HG03558 (cell line): ENCODE results near the gene TTC22.

Source experiments
- ATAC-seq: cut with Tn5 transposase; IDR thresholded peaks from one replicate; pipeline ENCODE4 v1.9.1; 2021; ENCODE audit warnings: moderate number of reproducible peaks; ENCODE audit not compliant: unreplicated experiment; ENCODE audit errors: extremely low read depth

TTC22 gene

DNA sequence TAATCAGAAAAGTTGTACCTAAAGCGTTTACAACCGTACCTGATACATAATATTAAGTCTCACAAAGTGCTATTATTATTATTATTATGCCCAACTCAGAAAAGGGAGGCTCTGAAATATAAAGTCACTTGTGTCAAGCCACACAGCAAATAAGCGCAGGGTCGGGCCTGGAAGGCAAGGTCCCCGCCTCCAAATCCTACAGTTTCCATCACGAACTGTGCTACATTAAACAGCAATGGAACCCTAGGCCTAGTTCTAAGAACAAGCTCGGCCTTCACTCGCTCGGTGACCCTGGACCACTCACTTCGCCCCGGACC lies 37.3 kb downstream of the TTC22 start:
- no peak for ATAC-seq

DNA sequence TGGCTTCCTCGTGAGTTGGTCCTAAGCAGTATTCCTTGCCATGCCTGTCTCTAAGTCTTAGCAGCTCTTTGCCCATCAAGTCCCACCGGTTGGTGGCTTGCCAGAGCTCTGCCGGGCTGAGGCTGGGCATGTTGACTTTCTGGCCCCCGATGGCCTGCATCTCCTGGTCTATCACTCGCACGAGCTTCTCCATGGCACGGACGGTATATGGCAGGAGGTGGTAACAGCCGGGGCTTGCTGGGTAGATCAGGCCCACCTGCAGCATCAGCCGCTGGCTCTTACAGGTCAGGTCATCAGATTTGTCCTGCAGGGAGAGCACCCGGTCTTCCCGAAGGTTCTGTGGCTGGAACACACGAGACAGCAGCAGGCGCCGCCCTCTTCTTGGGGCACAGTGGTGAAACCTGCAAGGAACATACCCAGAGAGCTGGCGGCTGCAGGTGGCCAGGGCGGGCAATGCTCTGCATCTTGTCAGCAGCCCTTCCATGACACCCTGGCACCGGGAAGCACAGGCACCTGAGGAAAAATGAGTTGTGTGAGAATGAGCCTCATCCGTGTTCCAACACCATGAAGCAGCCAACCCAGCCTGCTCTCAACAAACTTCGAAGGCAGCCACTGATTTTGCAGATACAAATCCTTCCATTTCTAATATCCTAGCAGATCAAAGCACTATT lies 42.3 kb downstream of the TTC22 start:
- no peak for ATAC-seq

DNA sequence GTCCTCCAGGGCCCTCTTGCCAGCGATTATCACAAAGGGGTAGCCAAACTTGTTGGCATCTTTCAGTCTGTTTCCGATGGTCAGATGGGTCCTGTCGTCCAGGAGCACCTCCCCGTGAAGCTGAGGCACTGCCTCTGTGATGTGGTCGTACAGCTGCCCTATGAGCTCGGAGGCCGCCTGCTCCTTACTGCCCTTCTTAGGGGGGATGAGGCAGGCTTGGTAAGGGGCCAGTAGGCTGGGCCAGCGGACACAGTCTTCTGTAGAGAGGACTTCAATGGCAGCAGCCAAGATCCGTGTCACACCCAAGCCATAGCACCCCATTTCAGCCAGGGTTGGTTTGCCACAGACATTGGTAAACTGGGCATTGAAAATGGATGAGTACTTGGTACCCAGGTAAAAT lies 43.3 kb downstream of the TTC22 start:
- no peak for ATAC-seq

DNA sequence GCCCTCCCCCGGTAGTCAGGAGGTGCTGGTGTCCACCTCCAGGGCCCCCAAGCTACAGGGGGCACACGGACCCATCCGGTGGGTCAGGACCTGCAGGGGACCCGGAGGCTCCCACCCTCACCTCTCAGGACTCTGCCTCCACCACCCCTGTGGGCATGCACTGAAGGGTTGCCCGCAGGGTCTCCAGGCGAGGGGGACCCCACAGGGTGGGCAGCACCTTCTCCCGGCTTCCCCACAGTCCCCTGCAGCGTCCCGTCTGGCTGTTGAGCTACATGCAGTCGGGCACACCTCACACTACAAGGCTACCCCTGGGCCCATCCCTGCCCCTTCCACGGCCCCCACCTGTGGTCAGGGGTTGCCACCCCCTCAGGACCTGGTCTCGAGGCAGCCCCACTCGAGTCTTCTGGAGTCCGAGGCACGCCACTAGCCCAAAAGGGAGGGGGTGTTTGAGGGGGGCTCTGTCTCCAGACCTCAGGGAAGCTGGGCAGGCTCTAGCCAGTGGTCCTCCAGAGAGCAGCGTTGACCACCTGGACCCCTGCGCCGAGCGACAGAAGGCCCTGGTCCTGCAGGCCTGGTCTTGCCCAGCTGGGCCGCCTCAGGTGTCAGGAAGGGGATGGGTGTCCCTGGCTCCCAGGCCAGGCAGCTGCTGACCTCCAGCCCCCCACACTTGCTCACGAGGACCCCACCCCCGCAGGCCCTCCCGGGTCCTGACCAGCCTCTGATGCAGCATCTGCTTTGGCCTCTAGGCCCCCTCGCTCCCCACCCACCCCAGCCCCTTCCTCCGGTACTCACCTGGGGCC lies 46.4 kb downstream of the TTC22 start:
- no peak for ATAC-seq

DNA sequence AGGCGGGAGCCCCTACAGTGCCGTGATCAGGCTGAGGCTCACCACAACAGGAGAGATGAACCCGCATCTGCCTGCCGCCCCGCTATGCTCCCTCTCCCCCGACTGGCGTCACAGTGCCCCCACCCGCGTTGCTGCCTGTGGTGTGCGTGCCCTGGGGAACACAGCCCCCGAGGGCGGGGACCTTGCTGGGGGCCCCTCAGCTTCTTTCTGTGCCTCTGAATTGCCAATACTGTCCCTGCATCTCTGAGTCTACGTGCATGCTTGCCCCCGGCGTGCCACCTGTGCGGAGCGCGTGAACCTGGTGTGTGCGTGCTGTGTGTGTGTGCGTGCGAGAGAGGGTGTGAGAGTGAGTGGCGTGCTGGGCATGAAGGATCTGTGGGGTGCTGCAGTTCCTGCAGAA lies 47.1 kb downstream of the TTC22 start:
- no peak for ATAC-seq

DNA sequence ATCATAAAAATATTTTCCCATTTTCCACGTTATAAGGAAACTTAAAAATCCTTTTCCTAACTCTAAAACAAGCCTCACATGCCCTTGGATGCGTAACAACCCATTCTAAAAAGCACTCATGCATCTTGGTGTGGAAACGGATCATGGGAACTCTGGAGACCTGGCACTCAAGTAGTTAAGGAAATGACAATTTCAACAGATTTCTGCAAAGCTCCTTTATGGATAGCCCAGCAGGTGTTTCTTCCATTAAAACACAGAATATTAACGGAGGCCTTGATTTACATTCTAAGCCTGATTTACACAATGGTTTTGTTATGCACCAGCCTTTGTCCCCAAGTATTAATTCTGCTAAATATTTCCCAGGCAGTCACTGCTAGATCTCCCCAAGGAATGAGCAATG lies 49.7 kb downstream of the TTC22 start:
- ATAC-seq = no peak

DNA sequence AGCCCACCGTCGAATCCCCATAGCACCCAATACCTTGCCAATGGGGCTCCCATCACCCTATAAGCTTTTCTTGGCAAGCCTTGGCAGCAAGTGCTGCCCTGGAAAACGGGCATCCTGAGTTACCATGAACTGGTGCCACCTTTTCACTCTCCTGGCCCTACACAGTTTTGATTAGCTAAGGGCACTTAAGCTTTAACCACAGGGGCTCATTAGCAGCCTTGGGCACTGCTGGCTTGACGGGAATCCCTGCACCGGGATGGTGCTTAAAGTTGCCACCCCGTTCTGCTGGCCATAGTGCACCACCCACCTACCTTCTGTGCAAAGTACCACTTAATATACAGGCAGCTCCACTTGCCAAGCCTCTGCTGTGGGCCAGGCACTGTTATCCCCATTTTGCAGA lies 50.5 kb downstream of the TTC22 start:
- ATAC-seq = no peak

DNA sequence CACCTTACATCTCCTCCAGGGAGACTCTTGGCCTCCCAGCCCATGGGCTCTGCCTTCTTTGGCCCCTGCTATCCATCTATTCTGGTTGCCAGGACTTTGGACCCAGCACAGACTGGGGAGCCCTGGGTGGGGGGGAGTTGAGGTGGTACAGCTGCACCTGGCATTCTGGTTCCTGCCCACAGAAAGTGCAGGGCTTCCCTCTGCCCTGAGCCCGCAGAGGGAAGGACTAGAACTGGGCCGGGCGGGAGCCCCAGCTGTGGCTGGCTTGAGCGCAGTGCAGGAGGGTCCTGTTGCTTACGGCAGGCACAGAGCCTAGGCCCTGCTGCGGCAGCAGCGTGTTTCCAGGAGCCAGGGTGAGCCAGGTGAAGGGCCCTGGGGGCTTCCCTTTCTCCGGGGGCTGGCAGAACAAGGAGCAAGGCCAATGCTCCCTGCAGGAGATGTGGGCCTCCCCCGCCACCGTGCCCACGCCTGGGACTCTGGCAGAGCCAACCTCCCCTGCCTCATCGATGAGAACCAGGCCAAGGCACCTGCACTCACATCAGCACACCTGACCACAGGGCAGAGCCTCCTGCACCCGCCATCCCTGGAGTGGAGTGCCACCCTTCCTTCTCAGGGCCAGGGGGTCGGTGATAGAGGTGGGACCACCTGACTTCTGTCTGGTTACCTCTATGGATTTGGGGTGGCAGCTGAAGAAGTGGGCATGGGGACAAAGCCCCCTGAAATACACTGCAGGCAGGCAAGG lies 52.9 kb downstream of the TTC22 start:
- no peak for ATAC-seq

DNA sequence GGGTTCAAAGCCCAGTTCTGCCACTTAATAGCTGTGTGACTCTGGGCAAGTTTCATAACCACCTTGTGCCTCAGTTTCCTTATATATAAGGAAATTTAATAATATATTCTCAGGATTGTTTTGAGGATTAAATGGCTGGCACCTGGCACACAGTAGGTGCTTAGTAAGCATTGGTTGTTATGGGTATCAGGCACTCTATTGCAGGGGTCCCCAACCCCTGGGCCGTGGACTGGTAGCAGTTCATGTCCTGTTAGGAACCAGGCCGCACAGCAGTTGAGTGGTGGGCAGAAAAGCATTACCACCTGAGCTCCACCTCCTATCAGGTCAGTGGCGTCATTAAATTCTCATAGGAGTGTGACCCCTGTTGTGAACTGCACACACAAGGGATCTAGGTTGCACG lies 55.3 kb downstream of the TTC22 start:
- ATAC-seq = no peak

DNA sequence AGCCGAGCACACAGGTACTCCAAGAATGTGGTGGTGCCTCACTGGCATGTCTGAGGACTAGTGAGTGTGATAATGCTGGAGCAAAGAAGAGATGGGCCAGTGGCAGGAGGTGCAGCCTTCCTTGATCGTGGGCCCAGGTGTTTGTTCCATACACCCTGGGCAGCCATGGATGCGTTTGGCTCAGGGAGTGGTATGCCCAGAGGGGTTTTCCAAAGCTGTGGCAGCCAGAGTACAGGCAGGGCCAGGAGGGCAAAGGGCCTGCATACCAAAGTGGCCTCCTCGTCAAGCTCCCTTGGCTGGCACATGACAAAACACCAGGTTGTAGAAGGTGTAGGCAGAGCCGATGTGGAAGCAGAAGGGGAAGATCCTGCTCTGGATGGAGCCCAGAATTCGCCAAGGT lies 55.8 kb downstream of the TTC22 start:
- no peak for ATAC-seq

DNA sequence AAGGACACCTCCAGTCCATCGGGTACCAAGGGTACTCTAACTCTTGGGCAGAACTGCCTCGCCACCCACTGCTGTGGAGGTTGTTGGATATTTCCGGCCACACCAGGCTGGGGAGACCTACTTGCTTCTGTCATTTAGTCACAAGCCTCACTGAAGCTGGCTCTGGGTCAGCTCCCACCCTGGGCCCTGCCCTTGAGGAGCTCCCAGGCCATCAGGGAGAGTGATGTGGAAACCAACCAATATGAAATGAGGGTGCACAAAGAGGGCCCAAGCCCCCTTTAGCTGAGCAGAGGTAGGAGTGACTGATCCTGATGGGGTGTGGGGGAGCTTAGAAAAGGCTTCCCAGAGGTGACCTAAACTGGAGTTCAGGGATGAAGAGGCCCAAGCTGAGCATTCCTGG lies 56.4 kb downstream of the TTC22 start:
- no peak for ATAC-seq

DNA sequence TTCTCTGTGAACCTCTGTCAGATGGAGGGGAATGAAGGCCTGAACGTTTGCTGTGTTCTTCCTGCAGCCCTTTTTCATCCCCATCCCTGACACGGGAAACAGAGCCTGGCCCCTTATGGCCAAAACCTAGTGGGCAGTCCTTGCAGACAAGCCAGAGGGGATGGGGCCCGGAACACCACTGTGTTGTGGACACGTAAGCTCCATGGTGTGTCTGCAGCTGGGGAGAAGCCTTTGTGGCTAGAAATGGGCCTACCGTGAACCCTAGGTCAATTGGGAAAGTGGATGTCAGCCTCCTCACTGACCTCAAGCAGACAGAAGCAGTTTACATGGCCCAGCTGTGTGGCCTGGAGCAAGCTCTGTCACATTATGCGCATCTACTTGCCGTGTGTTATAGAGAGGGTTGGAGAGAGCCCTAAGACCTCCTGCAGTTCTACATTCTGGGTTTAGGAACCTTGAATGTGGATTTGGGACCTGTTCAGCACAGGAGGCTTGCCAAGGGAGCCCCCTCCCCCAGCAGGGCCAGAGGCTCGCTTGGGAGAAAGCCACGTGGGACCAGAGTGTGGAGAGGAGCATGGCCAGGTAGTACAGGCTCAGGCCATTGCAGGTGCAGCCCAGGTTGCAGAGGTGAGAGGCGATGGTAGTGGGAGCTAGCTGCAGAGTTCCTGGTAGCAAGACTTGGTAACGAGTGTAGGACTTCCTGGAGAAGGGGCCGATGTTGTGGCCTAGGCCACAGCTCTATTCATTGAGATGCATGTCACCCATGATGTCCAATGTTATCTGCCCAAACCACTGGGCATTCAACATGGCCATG lies 57.5 kb downstream of the TTC22 start:
- ATAC-seq = no peak

DNA sequence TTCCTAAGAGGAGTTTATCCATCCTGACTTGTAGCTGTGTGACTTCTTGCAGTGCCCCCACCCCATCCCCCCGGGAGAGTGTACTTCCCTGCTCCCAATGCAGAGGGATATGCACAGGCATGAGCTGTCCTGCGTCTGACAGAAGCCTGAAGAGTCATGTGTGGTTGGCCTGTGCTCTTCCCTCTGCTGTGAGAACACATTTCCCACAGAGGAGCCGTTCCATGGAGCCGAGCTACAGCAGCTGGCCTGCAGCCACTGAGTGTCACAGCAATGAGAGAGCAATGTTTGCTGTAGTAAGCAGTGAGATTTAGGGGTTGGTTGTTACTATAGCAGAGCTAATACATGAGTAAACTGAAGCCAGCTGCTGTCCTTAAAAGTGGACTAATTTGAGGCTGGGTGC lies 58.8 kb downstream of the TTC22 start:
- ATAC-seq = no peak

DNA sequence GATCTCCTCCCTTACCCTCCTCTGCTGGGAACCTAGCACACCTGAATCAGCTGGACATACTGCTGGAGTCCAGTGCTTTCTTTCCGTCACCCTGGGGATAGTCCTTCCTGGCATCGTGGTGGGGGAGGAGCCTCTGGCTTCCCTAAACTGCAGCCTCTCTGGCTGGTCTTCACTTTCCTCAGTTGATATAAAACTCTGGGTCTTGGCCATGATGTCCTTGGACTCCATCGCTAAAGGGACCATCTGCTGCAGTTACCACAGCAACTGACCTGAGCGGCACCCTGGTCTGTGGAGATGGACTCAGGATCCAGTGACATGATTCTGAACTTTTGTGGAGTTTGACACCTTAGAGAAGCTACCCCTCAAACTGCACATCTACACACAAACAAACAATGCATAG lies 59.6 kb downstream of the TTC22 start:
- ATAC-seq = no peak

DNA sequence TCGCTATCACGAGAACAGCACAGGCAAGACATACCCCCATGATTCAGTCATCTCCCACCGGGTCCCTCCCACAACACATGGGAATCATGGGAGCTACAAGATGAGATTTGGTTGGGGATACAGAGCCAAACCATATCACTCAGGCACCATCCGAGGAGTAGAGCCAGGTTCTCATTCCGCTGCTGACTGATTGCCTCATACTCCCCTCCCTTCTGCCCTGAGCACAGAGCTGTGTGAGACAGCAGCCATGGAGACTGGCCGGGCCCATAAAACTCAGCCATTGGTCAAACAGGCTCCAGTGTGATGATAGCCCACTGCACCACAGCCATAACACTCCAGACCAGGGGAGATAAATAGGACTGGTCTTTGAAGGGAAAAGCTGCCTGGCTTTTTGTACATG lies 62.9 kb downstream of the TTC22 start:
- ATAC-seq = no peak

DNA sequence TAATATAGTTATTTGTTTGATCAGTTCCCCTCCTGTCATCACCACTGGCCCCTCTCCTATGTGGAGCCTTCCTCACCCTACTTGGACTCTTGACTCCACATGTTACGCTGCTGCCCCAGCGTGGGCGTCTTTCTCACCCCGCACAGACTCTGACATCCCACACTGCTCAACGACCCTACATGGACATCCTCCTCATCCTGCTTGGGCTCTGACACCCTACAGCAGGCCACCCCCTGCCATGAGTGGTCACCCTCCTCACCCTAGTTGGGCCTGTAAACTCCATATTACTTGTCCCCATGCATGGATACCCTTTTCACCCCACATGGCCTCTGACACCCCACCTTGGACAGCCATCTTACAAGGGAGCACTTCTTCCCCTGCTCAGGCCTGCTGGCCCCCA lies 64.4 kb downstream of the TTC22 start:
- no peak for ATAC-seq
